Measurements from ENCODE around the gene CCDC92.
"Not testable (repeated sequence)": the region's sequence is repeated elsewhere in the genome, so short reads cannot be mapped to it uniquely, and the experiment has no call there.

The CCDC92 gene

GRCh38 chr12:123936471-123936870, 36.2 kb downstream of the CCDC92 start:
- DNase-seq = no peak

GRCh38 chr12:123935956-123936355, 36.7 kb downstream of the CCDC92 start:
- no peak for DNase-seq

GRCh38 chr12:123934829-123935228, 37.8 kb downstream of the CCDC92 start:
- DNase-seq = peak in 1 of 4 experiments; percentile 20

- no peak for DNase-seq
These were observed 38.5 kb downstream of the CCDC92 start for GRCh38 chr12:123934016-123934620.

GRCh38 chr12:123933214-123933613, 39.4 kb downstream of the CCDC92 start:
- no peak for DNase-seq

GRCh38 chr12:123931686-123932321, 40.8 kb downstream of the CCDC92 start:
- no peak for DNase-seq

GRCh38 chr12:123929946-123930583, 42.6 kb downstream of the CCDC92 start:
- DNase-seq = no peak

GRCh38 chr12:123928897-123929296, 43.7 kb downstream of the CCDC92 start:
- DNase-seq = no peak

- DNase-seq = peak in 3 of 4 experiments; percentile 18 to 31 (median 28)
These were observed 44.3 kb downstream of the CCDC92 start for GRCh38 chr12:123928274-123928865.

GRCh38 chr12:123924539-123924938, 48.1 kb downstream of the CCDC92 start:
- DNase-seq = no peak

- no peak for DNase-seq
These were observed 48.7 kb downstream of the CCDC92 start for GRCh38 chr12:123923927-123924326.

GRCh38 chr12:123923038-123923437, 49.6 kb downstream of the CCDC92 start:
- no peak for DNase-seq

- DNase-seq = no peak
These were observed 52.7 kb downstream of the CCDC92 start for GRCh38 chr12:123919980-123920360.

- DNase-seq = no peak
These were observed 55.2 kb downstream of the CCDC92 start for GRCh38 chr12:123917337-123917850.

- no peak for DNase-seq
These were observed 55.9 kb downstream of the CCDC92 start for GRCh38 chr12:123916729-123917128.

- DNase-seq = no peak
These were observed 57.8 kb downstream of the CCDC92 start for GRCh38 chr12:123914726-123915333.

- DNase-seq = no peak
These were observed 59.9 kb downstream of the CCDC92 start for GRCh38 chr12:123912415-123913380.

GRCh38 chr12:123911672-123912409, 60.8 kb downstream of the CCDC92 start:
- not testable (repeated sequence) for DNase-seq

GRCh38 chr12:123910761-123911193, 61.9 kb downstream of the CCDC92 start:
- no peak for DNase-seq

- DNase-seq = no peak
These were observed 62.6 kb downstream of the CCDC92 start for GRCh38 chr12:123910057-123910456.

Measured in suppressor macrophage (primary cell).